22Rv1 (cell line): ENCODE results near the gene FAM174A.

Source experiments
- ZFX ChIP-seq: fragments of 450-650 bp; IDR thresholded peaks from 2 replicates; pipeline ENCODE4 v1.6.1; 2017; ENCODE audit warnings: antibody characterized with exemption, borderline replicate concordance
- TF ChIP-seq, protein P1 (sequence below): fragments of 450-650 bp; IDR thresholded peaks from 2 replicates; pipeline ENCODE4 v1.5.1; 2017; ENCODE audit warnings: mild to moderate bottlenecking

DNA sequence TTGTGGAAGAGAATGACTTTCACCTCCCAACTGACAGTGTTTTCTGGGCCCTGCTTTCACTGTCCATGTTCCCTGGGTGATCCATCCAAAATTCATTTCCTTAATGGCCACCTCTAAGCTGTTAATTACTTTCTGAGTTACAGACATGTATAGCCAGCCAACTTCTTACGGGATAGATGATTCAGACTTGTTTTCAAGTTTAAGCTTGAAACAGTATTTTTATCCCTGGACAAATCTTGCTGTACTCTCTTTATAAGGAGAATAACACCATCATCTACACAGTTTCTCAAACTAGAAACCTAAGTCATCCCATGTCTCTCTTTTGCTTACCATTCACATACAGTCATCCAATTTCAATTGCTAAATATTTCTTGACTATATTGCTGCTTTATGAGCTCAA is 6.9 kb downstream of the FAM174A start:
- TF ChIP-seq, protein P1, sequence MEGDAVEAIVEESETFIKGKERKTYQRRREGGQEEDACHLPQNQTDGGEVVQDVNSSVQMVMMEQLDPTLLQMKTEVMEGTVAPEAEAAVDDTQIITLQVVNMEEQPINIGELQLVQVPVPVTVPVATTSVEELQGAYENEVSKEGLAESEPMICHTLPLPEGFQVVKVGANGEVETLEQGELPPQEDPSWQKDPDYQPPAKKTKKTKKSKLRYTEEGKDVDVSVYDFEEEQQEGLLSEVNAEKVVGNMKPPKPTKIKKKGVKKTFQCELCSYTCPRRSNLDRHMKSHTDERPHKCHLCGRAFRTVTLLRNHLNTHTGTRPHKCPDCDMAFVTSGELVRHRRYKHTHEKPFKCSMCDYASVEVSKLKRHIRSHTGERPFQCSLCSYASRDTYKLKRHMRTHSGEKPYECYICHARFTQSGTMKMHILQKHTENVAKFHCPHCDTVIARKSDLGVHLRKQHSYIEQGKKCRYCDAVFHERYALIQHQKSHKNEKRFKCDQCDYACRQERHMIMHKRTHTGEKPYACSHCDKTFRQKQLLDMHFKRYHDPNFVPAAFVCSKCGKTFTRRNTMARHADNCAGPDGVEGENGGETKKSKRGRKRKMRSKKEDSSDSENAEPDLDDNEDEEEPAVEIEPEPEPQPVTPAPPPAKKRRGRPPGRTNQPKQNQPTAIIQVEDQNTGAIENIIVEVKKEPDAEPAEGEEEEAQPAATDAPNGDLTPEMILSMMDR = no peak
- TF ChIP-seq ZFX = no peak
